NCI-H526 (cell line): Measurements from ENCODE around the gene ZNF341.

Experiments
- DNase-seq, 2 experiments: peaks; one replicate each; lab custom pipeline; 2025; lab: John Stamatoyannopoulos, UW

Gene ZNF341

DNA sequence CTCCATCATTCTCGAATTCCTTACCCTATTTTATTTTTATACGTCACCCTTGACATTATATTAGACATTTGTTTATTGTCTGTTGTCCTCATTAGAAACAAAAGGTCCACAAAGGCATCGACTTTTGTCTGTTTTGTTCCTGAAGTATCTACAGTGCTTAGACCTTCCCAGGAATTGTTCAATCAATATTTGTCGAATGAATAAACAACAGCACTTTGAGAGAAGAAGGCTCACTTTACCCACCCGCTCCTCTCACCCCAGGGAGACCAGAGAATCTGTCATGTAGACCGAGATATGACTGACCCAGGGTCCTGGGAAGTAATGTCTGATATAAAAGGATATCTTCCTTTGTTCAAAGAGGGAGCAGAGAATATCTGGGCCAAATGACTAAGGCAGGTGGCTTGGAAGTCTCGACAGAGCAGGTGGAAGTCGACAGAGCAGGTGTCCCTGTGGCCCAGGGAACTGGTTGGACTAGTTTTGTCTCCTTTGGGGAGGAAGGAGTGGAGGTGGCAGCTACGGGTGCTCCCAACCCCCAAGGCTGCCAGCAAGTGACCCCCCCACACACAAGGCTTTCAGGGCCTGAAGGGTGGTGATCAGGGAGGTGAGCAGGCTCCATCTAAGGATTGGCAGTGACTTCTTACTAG is 64.6 kb downstream of the ZNF341 start:
- DNase-seq = peak; percentile 91 to 96

DNA sequence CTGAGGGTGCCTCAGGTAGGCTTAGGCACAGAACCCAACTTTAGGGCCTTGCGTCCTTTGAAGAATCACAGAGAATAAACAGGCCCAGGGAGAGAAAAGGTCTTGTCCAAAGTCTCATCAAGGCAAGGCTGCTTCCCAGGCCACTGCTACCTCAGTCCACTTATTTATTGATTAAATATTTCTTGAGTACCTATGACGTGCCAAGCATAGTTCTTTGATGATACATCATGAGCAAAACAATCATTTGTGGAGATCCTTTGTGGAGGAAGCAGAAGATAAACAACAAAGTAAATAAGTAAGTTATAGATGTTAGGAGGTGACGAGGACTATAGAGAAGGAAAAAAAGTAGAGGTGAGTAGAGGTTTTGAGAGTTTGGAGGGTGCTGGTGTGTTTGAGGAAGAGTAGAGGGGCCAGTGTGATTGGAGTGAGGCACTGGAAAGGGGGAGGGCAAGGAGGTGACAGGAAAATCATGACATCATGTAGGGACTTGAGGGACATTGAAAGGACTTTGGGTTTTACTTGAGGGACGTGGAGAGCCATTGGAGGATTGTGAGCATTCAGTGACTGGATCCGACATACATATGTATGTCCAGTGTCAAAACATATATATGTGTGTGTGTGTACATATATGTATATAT is 65.2 kb downstream of the ZNF341 start:
- no peak for DNase-seq

DNA sequence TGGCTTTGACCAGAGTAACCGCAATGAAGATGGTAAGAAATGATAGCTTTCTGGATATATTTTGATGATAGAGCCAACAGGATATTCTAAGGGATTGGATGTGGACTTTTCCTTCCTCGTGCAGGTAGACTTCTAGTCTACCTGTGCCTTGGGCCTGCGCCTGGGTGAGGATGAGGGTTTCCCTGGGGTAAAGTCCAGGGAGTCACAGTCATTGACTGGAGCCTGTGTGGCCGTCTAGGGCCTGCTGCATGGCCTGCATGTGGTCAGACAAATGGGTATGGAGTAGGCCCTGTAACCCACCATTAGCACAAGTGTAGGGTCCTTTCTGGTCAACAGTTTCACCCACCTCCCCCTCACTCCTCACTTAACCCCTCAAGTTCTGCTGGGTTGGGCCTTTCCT is 66.6 kb downstream of the ZNF341 start:
- DNase-seq = no peak

DNA sequence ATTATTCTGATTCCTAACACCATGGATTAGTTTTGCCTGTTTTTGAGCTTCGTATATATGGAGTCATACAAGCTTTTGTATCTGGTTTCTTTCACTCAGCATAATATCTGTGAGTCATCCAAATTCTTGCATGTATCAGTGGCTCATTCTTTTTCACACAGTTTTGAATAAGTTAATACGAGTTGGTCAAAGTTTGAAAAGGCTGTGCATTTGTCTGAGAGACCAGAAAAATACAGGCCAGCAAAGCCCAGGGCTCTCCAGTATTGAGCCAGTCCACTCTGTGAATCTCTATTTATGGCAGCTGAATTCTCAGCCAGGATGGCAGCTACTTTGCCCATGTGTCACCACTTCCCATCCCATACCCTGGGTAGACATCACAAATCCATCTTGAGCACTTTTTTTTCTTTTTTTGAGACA is 72.1 kb downstream of the ZNF341 start:
- DNase-seq = no peak

DNA sequence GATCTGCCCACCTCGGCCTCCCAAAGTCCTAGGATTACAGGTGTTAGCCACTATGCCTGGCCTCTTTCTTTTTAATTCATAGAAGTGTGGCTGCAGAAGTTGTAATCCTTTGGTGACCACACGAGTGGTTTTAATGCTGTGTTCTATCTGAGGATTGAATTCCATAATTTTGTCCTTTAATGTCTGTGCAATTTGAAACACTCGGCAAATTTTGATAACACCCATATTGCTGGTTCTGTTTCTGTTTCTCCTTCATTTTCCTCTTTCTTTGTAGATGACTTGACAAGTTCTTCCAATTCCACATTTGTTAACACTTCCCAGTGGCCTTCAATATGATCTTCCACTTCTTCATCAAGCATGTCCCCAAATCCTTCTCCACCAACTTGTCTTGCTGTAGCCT is 76.6 kb downstream of the ZNF341 start:
- no peak for DNase-seq

DNA sequence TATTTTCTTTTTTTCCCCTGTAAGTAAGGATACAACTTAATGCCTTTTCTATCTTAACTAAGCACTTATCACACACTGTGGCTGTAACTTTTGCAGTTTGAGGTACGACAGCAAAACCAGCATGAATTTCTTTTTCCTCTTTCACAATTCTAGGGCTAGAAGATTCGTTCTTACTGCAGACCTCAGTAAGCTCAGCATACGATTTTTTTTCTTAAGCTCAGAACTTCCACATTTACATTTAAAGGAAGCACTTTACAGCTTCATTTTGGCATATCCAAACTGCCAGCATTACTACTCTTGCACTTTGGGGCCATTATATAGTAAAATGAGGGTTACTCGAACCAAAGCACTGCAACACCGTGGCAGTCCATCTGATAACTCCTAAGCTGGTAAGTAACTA is 78.5 kb downstream of the ZNF341 start:
- no peak for DNase-seq

DNA sequence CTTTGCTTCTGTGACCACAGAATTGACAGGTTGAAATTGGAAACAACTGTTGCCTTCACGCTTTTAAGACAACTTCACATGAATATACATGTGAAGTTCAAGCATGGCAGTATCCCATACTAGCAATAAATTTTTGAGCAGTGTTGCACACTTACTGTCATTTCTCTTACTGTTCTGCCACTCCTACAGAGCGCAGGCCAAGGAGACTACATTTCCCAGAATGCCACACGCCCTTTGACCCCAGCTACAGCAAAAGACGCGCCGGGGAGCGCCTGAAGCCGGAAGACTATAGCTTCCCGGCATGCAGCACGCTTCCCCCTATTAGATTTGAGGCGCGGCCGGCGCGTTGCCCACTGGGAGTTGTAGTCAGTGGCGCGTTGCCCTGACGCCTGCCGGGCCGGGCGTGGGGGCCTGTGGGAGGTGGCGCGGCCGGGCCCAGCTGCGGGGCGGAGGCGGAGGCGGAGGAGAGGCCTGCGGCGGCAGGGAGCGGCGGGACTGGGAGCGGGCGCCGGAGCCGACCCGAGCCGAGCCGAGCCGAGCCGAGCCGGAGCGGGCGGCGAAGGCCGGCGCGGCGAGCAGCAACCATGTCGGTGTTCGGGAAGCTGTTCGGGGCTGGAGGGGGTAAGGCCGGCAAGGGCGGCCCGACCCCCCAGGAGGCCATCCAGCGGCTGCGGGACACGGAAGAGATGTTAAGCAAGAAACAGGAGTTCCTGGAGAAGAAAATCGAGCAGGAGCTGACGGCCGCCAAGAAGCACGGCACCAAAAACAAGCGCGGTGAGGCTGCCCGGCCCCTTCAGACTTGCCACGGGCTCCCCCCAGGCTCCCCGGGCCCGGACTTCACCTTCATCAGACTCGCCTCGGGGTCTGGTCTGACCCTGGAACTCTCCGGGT is 79.3 kb downstream of the ZNF341 start, which contains the start of gene CHMP4B:
CHMP4B (plus strand) TSS at position 464 of the 891 bp plus-strand sequence; CDS start at position 585, 121 bp downstream.
- DNase-seq = peak; percentile 98 to 99

DNA sequence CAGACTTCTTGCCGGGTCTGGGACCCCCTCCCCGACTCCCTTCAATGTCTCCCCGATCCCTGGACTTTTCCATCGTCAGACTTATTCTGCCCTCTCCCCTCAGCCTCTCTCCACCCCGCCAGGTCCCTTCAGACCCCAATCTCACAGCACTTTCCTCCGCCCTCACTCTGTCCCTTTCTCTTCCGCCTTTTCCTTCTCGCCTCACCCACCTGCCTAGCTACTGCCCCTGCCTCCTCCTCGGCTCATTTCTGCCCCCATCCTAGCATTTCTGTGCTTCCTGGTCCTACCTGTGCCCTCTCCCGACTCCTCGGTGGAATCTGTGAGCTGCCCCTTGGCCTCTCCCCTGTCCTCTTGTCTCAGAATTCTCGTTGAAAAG is 80.0 kb downstream of the ZNF341 start:
- DNase-seq = peak in 1 of 2 experiments; percentile 53

DNA sequence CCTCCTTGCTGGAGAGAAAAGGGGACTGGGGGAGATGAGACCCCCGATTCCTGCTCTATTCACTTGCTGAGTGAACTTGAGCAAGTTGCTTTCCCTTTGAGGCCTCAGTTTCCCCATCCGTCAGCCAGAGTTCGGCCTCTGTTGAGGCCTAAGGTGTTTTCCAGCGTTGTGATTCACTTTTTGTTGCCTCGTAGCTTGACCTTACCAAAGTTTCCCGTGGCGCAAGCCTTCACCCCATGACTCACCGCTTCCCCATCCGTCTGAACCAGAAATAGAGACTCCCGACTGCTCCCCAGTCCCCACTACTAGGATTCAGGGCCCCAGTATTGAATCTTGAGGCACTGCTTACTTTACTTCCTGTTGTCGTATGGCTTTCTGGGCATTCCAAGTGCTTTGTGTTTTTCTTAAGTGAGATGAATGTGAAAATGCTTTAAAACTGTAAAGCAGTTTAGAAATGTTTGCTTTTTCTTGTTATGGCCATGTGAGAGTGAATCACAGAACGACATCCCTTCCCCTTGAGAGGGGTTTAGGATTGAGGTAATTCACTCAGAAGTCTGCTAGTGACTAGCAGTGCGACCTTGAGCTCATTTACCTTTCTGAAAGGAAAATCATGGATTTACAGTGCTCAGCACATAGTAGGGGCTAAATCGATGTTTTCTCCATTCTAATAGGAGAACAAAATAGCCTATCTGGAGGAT is 80.5 kb downstream of the ZNF341 start:
- DNase-seq = no peak

DNA sequence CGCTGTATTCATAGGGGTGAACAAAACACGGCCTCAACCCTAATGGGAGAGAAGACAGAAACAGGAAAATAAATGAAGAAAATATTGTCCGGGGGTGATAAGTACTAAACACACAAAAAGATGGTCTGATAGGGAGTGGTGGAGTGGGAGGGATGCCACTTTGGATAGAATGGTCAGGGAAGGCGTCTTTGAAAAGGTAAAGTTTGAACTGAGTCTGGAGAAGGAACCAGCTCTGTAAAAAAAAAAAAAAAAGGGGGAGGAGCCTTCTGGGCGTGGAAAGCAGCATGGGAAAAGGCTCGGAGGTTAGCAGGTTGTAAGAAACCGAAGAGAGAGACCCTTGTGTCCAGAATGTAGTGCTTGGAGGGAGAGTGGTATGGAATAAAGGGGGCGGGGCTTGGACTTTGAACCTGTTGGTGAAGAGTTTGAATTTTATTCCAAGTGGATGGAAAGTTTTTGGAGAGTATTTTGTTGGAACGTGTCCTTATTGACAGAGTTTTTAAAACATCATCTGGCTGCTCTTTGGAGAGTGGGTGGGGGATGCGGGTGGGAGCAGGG is 81.2 kb downstream of the ZNF341 start:
- DNase-seq = peak; percentile 35 to 69

DNA sequence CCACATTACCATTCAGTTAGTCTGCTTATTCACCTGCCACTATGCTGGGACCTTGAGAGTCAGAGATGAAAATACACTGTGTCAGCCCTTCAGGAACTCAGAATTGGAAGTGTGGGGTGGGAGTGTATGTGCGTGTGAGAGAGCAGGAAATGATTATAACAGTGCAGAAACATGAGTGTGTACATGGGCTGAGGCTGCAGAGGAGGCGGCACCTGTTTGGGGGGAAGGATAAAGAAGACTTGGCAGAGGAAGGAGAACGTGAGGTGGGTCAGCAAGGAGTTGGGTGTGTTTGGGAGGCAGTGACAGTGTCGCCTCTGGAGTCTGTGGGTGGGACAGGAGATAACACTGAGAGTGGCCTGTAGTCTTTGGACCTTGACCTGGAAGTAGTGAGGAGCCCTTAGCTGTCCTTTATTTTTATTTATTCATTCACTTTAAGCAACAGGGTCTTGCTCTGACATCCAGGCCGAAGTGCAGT is 82.5 kb downstream of the ZNF341 start:
- DNase-seq = no peak

DNA sequence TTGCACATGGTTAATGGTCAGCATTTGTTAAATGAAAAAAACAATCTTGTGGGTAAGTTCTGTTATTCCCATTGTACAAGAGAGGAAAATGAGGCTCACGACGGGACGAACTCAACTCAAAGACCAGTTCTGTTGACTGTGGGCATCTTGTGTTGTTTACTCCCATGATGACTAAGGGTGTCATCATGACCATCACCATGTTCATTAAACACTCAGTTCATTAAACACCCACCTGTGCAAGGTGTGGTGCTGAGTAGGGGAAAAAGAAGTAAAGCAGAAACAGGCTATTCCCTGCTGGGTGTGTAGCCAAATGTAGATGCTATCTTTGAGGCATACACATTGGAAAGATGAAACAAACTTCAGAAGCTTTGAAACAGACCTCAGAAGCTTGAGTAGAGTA is 83.9 kb downstream of the ZNF341 start:
- DNase-seq = no peak

DNA sequence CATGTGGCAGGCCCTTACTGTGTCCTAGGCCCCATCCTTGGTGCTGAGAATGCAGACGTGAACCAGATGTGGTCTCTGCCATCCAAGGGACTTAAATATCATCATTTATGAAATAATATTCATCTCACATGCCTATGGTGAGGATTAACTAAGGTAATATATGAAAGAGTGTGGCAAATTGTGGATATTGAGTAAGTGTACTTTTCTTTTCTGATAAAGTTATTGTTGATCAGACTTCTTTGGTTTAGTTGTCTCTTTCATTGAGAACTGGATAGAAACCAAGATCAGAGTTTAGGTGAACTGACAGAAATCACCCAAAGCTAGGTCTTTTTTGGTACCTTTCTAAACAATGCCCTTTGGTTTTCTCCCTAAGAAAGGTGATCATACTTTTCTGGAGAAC is 84.4 kb downstream of the ZNF341 start:
- no peak for DNase-seq

DNA sequence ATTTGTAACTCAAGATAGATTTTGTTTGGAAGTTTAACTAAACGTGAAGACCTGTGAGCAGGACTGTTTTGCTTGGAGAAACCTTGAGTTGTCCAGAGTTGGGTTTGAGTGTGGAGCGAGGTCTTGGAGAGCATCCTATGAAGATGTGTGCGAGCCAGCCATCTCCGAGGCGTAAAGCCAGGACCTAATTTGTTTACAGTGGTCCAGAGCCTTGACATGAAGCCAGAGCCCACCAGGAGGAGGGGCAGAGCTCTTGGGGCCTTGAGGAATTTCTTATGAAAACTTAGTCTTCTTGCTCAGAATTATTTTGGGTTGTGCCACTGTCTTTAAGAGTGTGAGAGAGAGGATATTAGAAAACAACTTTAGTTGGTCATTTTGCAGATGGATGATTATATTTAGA is 85.6 kb downstream of the ZNF341 start:
- DNase-seq = no peak

DNA sequence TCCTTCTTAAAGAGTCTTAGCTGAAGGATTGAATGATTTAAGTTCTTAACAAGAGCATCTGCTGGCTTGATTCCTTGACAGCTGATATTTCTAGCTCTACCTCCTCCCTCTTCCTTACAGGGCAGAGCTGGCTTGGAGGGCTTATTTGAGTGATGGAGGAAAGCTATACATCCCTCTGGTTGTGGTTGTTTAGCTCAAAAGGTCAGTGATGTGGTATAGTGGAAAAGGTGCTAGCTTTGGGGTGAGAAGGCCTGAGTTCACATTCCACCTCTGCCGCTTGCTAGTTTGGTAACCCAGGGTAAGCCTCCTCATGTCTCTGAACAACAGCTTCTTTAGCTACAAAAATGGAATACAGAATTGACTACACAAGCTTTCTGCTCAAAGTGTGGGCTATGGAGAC is 87.7 kb downstream of the ZNF341 start:
- no peak for DNase-seq

DNA sequence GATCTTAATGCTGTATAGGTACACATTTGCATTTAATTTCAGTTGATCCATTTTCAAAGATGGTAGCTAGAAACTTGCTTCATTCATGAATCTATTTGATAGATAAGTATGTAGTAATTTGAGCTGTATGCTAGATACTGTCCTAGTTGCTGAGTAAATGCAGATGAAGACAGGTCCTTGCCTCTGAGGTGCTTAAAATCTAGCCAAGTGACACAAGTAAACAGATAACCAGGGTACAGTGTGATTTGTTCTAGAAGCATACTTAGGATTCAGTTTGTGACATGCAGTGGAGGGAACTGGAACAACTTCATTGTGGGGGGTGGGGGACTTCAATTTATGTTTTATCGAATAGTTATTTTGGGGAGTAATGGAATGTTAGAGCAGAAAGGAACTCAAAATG is 88.6 kb downstream of the ZNF341 start:
- no peak for DNase-seq

DNA sequence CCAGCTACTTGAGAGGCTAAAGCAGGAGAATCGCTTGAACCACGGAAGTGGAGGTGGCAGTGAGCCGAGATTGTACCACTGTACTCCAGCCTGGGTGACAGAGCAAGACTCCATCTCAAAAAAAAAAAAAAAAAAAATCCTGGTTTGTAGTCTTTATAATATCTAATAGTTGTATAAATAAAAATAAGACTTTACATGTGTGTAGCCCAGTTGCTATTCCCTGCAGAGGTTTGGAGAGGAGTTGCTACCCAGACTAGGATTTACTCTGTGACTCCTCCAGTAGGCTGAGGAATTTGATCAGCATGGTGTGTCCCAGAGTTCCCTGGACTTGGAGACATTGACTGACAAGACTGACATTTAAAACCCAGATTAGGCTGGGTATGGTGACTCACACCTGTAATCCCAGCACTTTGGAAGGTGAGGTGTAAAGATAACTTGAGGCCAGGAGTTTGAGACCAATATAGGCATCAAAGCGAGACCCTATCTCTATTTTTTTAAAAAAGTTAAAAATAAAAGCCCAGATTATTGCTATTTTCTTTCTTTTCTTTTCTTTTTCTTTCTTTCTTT is 89.6 kb downstream of the ZNF341 start:
- DNase-seq = no peak

DNA sequence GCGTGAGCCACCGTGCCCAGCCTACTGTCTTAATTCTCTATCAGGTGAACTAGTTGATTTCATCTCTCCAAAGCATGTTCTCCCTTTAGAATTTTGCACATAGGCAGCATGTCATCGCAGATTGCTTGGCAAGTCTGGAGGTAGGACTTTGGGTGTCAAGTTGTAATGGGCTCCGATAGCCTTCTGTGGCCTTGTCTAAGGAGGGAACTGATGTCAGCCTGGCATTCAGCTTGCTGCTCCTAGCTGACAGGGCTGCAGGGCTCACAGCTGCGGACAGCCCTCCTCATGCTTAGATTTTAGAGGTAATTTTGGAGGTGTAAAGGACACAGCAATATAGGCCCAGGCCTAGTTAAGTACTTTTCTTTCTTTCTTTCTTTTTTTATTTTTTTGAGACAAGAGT is 90.6 kb downstream of the ZNF341 start:
- DNase-seq = no peak

DNA sequence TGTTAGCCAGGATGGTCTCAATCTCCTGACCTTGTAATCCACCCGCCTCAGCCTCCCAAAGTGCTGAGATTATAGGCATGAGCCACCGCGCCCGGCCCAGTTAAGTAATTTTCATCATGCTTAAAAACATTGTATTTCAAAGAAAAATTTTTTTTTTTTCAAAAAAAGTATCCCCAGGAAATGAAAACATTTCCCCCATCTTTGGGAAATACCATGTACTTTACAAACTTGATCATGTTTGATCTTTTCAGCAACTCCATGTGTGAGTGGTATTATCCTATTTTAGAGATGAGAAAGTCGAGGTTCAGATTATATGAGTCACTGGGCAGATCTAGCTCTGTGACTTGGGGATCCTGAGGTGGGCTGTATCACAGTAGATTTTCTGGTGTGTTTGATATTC is 91.2 kb downstream of the ZNF341 start:
- no peak for DNase-seq

DNA sequence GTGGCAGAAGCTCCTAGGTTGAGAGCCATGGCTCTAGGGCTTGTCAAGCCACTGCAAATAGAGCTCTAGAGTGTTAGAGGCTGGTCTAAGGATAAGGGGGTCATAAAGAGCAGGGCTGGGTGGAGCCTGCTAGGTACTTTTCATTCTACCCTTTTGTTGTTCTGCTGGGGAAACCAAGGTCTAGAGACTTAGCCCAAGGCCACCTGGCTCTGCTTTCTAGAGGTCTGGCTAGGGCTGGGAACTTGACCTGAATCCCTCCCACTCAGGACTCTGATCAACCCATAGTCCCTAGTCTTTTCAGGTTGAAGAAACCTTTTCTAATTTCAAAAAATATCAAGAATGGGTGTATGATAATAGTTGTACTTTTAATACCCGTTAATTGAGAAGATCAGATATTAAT is 93.1 kb downstream of the ZNF341 start:
- DNase-seq = no peak
